NCI-H524 (cell line): Measurements from ENCODE around the gene ATP8B1.
"Not testable (repeated sequence)": the region's sequence is repeated elsewhere in the genome, so short reads cannot be mapped to it uniquely, and the experiment has no call there.

ENCODE experiments used
- DNase-seq, 2 experiments: peaks; one replicate each; lab custom pipeline; 2025; lab: John Stamatoyannopoulos, UW

ATP8B1 gene

DNA sequence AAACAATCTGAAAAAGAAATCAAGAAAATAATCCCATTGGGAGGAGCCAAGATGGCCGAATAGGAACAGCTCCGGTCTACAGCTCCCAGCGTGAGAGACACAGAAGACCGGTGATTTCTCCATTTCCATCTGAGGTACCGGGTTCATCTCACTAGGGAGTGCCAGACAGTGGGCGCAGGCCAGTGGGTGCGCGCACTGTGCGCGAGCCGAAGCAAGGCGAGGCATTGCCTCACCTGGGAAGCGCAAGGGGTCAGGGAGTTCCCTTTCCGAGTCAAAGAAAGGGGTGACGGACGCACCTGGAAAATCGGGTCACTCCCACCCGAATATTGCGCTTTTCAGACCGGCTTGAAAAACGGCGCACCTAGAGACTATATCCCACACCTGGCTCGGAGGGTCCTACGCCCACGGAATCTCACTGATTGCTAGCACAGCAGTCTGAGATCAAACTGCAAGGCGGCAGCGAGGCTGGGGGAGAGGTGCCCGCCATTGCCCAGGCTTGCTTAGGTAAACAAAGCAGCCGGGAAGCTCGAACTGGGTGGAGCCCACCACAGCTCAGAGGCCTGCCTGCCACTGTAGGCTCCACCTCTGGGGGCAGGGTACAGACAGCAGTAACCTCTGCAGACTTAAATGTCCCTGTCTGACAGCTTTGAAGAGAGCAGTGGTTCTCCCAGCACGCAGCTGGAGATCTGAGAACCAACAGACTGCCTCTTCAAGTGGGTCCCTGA lies 83.7 kb downstream of the ATP8B1 start:
- not testable (repeated sequence) for DNase-seq

DNA sequence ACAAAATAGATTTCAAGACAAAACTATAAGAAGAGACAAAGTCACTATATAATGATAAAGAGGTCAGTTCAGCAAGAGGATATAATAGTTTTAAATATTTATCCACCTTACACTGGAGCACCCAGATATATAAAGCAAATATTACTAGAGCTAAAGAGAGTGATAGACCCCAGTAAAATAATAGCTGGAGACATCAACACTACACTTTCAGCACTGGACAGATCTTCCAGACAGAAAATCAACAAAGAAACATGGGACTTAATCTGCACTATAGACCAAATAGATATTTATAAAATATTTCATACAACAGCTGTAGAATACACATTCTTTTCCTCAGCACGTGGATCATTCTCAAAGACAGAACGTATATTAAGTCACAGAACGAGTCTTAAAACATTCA lies 86.6 kb downstream of the ATP8B1 start:
- no peak for DNase-seq

DNA sequence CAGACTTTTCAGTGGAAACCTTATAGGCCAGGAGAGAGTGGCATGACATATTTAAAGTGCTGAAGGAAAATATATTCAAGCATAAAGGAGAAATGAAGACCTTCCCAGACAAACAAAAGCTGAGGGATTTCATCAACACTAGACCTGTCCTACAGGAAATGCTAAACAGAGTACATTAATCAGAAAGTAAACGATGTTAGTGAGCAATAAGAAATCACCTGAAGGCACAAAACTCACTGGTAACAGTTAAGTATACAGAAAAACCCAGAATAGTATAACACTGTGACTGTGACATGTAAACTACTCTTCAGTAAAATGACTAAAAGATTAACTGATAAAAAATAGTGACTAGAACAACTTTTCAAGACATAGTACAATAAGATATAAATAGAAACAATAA lies 87.4 kb downstream of the ATP8B1 start:
- no peak for DNase-seq

DNA sequence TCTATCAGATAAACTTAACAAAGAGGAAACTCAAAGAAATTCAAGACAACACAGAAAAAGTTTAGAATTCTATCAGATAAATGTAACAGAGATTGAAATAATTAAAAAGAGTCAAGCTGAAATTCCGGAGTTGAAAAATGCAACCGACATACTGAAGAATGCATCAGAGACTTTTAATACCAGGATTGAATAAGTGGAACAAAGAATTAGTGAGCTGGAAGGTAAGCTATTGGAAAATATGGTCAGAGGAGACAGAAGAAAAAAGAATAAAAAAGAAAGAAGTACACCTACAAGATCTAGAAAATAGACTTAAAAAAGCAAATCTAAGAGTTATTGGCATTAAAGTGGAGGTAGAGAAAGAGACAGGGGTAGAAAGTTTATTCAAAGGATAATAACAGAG lies 88.0 kb downstream of the ATP8B1 start:
- DNase-seq, result no peak

DNA sequence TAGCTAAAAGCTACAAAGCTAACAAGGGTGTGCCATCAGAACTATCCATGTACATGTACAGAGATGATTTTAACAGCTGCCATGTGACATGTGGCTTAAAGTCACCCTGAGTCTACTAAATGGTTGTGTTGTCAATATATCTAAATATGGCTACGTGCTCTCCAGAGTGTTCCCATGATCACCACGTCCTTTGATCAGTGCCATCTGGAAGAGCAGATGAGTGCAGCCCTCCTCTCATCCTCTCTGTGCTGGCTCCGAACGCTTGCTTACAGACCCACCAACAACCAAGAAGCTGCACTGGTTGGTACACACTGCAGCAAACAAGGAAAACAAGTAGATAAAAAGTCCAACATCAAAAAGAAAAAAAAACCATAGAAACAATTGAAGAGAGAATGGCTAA lies 92.9 kb downstream of the ATP8B1 start:
- peak; percentile 53 to 93 for DNase-seq

DNA sequence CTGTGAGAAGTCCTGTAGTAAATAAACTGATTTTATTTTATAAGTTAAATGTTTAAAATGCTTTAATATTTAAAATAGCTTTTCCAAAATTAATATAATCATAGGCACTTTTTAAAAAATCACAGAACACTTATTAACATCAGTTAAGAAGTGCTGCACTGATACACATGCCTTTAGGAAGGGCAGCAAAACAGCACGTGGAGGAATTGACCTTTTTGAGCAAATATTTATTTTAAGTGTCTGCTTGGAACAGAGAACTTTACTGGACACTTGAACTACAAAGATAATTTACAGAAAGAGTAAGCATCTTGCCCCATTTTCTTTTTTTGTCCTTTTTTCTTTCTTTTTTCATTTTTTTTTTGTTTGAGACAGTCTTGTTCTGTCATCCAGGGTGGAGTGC lies 93.8 kb downstream of the ATP8B1 start:
- DNase-seq, result no peak

DNA sequence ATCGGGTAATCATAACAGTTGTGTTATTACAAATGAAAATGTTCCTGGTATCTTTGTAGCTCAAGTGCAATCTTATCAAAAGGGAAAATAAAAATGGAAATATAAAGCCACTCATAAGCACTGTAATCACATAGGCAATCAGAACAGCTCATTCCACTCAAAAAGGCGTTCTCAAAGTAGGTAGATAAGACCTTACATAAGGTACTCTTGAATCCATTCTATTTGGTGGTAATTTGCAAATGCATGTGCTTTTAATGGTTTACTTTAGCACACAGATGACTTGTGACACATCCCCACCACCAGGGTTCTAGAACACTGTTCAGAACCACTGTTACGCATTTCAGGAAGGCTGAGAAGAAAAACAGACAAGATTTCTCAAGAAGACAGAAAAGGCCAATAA lies 94.8 kb downstream of the ATP8B1 start:
- no peak for DNase-seq

DNA sequence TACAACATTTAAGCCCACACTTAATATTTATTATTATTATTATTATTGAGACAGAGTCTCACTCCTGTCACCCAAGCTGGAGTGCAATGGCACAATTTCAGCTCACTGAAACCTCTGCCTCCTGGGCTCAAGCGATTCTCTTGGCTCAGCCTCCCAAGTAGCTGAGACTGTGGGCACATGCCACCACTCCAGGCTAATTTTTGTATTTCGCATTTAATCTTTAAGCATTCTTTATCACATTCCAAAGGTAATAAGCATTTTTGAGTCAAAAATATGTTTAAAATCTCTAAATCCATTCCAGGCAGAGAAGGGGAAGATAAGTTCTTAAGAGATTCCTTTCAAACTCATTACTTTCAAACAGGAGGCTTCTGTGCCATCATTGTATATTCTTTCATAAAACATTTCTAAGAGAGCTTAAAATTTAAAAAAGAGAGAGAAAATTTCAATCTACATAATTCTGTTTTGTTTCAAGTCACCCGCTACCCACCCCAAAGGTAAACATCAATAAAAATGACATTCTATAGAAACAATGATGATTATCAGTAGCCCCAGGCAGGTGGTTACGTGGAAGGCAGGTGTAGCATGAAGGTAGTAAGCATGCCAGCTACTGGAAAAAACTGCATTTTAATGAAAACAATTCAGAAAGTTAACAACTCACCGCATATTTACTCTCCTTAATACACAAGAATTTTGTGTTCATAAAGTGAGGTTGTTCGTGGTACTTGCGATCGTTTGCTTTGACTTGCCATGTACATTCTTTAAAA lies 97.1 kb downstream of the ATP8B1 start:
- DNase-seq, result no peak

DNA sequence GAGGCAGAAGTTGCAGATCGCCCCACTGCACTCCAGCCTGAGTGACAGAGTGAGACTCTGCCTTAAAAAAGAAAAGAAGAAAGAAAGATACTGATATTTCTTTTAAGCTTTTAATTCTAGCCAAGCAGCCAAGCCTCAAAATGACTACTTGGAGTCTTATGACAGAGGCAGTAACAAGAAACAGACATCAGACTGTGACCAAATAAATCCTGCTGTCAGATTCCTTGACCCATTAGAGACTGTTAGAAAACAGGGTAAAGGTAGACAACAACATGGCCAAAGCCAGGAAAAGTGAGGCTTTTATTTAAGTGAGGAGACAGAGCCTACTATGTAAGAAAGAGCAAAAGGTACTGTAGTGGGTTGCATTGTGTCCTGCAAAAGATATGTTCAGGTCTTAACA lies 98.1 kb downstream of the ATP8B1 start:
- DNase-seq, result no peak

DNA sequence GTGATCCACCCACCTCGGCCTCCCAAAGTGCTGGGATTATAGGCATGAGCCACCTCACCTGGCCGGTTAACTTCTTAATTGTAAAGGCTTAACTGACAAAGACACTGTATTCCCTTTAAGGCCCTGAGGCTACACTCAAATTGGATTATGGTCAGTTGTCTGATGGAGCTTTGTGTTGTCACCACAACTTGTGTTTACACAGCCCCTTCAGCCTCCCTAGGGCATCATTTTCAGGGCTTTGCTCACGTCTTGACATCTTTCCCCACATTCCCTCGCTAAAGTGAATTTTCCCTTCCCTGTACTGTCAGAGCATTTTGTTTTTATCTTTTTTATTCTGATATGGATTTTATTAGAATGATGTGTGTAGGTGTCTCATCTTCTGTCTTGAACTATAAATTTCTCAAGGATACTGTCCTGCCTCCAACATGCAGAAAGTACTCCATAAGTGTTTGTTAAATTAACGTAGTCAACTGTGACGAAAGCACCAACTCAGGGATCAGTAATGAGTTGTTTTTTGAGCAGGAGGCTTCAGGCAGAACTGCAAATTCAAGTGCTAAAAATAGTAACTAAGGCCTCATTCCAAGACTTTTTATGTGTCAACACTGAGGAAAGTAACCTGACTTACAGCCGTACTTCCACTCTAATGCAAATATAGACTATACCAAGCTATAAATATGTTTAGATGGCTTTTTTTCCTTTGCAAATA lies 104.4 kb downstream of the ATP8B1 start:
- no peak for DNase-seq

DNA sequence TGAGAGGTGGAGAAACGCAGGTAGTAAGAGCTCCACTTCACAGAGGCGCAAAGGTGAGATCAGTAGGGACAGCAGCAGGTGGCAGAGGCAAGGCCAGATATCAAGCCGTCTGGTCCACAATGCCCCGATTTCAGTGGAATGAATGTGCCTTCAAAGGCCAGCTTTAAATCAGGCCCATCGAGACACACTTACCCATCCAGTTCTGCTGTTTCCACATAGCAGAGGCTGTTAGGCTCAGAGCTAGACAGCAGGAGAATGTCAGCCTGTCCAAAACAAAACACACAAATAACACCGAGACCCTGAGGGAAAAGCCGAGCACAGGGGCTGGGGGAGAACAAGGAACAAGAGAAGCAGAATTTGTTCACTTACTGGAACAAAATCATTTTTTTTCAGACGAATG lies 105.7 kb downstream of the ATP8B1 start:
- no peak for DNase-seq

DNA sequence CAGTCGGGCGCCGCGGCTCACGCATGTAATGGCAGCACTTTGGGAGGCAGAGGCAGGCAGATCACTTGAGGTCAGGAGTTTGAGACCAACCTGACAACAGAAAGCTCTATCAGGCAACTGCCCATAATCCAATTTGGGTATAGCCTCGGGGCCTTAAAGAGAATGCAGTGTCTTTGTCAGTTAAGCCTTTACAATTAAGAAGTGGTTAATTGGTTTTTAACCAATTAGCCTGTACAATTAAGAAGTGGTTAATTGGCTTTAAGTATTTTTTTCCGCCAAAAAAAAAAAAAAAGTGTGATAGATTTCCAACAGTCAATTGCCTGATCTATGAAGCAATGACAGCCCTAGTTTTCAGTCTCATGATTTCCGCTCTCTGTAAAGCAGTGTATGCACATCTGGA lies 106.8 kb downstream of the ATP8B1 start:
- DNase-seq, result no peak

DNA sequence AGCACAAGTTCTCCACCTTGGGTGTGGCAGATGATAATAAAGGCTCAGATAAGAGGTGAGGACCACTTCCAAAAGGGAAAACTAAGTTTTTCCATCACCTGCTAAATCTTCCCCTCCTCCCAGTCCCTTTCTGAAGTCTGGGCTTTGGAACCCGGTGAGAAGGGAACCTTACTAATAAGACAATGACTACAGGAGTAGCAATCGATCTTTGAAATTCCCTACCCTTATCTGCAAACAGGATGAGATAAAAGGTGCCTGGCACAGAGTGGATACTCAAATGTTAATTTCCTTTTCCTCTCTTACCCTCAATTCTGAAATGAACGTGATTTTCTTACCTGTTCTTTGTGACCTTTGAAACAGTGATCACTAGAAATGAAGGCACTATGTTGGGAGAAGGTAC lies 111.8 kb downstream of the ATP8B1 start:
- DNase-seq, result no peak

DNA sequence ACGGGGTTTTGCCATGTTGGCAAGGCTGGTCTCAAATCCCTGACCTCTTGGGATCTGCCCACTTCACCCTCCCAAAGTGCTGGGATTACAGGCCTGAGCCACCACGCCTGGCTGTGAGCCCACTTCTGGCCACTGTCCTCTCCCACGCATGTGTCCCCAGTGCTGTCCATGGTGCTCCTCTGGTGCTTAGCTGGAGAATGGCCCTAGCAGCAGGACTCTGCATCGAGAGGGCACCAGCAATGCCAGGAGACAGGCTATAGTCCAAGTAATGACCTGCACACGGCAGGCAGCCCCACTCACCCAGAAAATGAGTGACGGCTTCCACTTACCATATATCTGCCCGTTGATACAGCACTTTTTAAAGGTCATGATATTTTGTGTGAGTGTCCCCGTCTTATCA lies 115.1 kb downstream of the ATP8B1 start:
- no peak for DNase-seq

DNA sequence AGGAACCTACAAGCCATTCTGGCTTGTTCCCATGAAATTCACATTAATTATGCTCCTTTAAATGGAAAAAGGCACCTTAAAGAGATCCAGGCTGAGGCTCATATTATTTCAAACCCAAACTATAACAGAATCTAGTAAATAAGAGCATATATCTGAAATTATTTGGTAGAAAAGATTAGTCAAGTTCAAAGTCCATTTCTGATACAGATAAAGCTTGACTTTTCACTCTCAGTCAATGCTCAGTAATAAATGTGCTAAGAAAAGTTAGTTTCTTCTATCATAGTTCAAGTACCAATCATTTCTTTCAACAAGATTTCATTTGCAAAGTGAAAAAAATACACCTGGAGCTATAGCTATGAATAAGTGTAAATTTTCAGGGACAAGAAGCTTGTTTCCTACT lies 119.6 kb downstream of the ATP8B1 start:
- no peak for DNase-seq

DNA sequence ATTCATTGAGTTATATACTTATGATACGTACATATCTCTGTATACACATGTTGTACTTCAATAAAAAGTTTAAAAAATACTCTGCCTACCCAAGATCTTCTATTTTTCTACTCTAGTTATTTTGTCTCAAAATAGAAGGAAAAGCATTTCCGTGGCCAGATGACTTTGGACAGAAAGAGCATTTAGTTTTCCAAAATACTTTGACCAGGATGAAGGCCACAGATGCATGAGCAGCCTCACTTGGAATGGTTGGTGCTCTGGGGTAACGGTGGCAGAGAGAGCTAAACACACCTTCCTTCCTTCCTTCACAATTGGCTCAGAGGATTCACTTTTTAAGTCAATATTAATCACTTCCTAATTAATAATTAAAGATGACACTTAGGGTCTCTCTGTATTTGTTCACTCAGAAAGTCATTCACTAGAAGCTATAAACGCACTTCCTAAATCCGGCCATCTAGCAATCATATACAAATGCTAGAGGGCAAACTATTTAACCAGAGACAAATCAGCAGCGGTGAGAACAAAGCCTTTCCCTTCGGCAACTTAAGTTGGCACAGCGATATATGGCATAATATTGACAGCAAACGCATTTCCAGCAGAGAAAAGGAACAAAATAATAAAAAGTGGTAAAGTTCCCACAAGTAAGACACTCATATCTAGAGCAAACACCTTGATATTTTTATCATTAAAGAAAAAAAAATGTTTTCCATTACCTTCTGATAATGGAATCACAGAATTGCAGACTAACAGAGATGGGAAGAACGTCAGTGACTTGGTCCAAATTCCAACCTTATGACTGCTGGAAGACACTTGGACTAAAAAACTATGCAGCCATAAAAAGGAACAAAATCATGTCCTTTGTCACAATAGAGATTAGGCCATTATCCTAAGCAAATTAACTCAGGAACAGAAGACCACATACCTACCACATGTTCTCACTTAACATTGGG lies 125.6 kb downstream of the ATP8B1 start:
- no peak for DNase-seq

DNA sequence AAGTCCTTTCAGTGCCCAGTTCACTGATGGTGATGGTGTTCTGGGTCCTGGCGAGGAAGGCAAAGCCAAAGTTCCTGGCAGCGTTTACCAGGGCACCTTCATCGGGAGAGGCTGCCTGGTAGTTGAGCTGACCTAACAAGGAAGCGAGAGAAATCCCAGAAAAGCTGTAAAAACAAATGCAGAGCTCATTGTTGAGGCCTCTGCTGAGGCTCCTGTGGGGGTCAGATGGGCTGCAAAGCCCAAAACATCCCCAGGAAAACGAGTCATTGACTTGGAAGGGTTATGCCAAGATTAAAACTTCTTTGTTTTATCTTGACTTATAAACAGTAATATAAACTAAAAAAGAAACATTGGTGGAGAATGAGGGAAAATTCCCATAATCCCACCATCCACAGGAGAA lies 128.2 kb downstream of the ATP8B1 start:
- no peak for DNase-seq

DNA sequence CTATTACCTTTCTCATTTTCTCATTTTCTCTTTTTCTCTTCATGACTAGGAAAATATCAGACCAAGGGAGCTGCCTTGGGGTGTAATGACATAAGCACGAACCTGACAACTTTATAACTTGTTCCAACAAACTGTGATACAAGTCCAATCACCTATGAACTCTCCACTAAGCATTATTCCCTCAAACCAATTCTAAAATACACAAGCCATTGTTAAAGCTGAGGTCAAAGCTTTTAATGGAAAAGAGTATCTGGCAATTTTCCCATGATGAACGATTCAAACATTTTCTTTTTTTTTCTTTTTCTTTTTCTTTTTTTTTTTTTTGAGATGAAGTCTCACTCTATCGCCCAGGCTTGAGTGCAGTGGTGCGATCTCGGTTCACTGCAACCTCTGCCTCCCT lies 133.1 kb downstream of the ATP8B1 start:
- DNase-seq, result no peak

DNA sequence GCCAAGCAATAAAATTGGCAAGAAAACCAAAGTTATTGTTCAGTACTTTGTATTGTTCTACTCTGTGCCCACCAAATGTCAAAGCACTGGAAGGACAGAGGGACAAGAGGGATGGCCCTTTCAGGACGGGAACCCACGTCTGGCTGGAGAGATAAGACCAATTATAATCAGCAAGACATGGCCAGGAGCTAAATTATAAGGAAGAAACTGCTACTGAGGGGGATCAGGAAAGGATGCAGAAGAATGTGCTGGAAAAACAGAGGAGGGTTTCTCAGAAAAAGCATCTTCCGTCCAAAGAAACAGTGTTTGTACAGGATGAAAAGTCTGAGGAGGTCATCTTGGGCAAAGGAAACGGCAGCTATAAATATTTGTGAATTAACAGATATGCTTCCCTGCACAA lies 135.1 kb downstream of the ATP8B1 start:
- no peak for DNase-seq

DNA sequence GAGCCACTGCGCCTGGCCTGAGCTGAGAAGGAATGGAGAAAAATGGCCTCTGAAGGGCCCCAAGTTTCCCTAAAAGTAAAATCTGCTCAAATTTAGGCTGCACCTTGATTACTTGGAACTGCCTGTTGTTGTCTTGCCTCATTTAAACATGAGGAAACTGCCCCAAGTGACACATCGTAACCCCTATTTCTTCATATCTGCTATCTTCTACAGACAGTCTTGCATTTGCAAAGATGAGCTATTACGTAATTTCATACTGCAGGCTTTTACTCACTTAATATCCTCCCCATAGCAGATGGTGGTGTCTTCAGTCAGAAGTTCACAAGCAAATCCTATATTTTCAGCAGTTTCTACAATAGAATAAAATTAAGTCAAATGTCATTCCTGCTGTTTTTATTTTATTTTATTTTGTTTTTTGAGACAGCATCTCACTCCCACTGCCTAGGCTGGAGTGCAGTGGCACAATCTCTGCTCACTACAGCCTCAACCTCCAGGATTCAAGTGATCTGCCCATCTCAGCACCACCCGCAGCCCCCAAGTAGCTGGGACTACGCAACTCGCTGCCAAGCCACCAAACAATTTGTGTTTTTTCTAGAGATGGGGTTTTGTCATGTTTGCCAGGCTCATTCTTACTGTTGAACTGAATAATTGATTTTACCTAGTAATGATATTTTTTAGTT lies 136.2 kb downstream of the ATP8B1 start:
- peak in 1 of 2 experiments; percentile 7 for DNase-seq

DNA sequence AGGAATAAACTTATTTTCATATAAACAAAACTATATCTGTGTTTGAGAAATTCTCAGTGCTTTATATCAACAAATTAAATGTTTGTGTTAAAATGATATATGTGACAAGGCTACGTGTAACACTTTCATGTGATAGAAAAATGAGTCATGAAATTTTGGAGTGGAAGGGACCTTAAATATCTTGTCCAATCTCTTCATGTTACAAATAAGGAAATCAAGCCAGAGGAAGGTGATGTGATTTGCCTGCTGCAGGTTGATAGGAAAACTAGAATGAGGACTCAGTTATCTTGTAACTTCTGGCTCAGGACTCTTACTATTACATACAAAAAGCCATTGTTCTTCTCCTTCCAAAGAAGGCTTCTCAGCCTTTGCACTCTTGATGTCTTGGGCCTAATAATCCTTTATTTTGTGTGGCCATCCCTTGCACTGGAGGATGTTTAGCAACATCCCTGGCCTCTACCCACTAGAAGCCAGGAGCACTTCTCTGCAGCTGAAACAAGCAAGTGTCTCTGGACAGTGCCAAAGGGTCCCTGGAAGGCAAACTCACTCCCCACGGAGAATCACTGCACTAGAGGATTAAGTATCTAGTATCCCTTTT lies 138.4 kb downstream of the ATP8B1 start:
- no peak for DNase-seq
